WTC11 (cell line): Measurements from ENCODE around the gene KIF6. TPM values are rescaled to one million over a fixed set of nuclear protein-coding genes. Genes with fewer than 3 reads are reported as not detected.

Source experiments
- ATAC-seq: fragments of 200-7000 bp; cut with Tn5 transposase; 2 replicates; pipeline ENCODE4 v1.10.0; 2021; ENCODE audit warnings: mild to moderate bottlenecking, moderate library complexity
- CTCF ChIA-PET: fragments of 300-600 bp; sonication (Branson Sonifier 250); formaldehyde crosslinking; loops from one replicate; lab custom pipeline; 2021; ENCODE audit warnings: antibody characterized with exemption; lab: Charles Lee
- POLR2A ChIA-PET: fragments of 350-600 bp; sonication (Branson Sonifier 250); formaldehyde crosslinking; loops from one replicate; lab custom pipeline; 2021; ENCODE audit warnings: antibody characterized with exemption; lab: Charles Lee
- DNase-seq: peaks from one replicate; pipeline ENCODE4 v3.0.0; 2021; ENCODE audit warnings: low spot score
- H3K27ac Mint-ChIP-seq: 2 replicates; pipeline ENCODE4 v1.8.0; 2021; ENCODE audit warnings: mixed read lengths
- H3K27me3 Mint-ChIP-seq: 2 replicates; pipeline ENCODE4 v1.8.0; 2021; ENCODE audit warnings: low read depth, mild to moderate bottlenecking, moderate library complexity, mixed read lengths
- H3K36me3 Mint-ChIP-seq: 2 replicates; pipeline ENCODE4 v1.8.0; 2021; ENCODE audit warnings: mixed read lengths
- H3K4me1 Mint-ChIP-seq: 2 replicates; pipeline ENCODE4 v1.8.0; 2022; ENCODE audit warnings: mixed read lengths
- H3K4me3 Mint-ChIP-seq: 2 replicates; pipeline ENCODE4 v1.8.0; 2021; ENCODE audit warnings: mild to moderate bottlenecking, moderate library complexity, mixed read lengths
- H3K9me3 Mint-ChIP-seq: 2 replicates; pipeline ENCODE4 v1.8.0; 2021; ENCODE audit warnings: mixed read lengths
- CREM ChIP-seq: sonication (generic); formaldehyde crosslinking; IDR thresholded peaks from 2 replicates; pipeline ENCODE4 v1.8.1; 2022; ENCODE audit warnings: mild to moderate bottlenecking, missing genetic modification reagents, moderate library complexity
- FOXK1 ChIP-seq: sonication (generic); formaldehyde crosslinking; IDR thresholded peaks from 2 replicates; pipeline ENCODE4 v1.8.0; 2022; ENCODE audit warnings: mild to moderate bottlenecking, moderate library complexity, missing genetic modification reagents
- GABPB1 ChIP-seq: sonication (generic); formaldehyde crosslinking; IDR thresholded peaks from 2 replicates; pipeline ENCODE4 v1.8.1; 2023; ENCODE audit warnings: mild to moderate bottlenecking, missing genetic modification reagents
- KAT7 ChIP-seq: sonication (generic); formaldehyde crosslinking; IDR thresholded peaks from 2 replicates; pipeline ENCODE4 v1.8.1; 2023; ENCODE audit warnings: missing genetic modification reagents, mild to moderate bottlenecking, borderline replicate concordance
- NFYB ChIP-seq: sonication (generic); formaldehyde crosslinking; conservative IDR thresholded peaks from 2 replicates; pipeline ENCODE4 v1.8.0; 2022; ENCODE audit warnings: low read depth, missing genetic modification reagents
- NR2C2 ChIP-seq: sonication (generic); formaldehyde crosslinking; IDR thresholded peaks from 2 replicates; pipeline ENCODE4 v1.8.0; 2022; ENCODE audit warnings: mild to moderate bottlenecking, missing genetic modification reagents
- OVOL2 ChIP-seq: fragments of 250-450 bp; sonication (Bioruptor Pico); IDR thresholded peaks from 2 replicates; pipeline ENCODE4 v1.9.0; 2021; ENCODE audit warnings: mild to moderate bottlenecking, borderline replicate concordance
- PRDM15 ChIP-seq: sonication (generic); formaldehyde crosslinking; IDR thresholded peaks from 2 replicates; pipeline ENCODE4 v1.8.0; 2022; ENCODE audit warnings: missing genetic modification reagents
- SMAD4 ChIP-seq: sonication (generic); formaldehyde crosslinking; IDR thresholded peaks from 2 replicates; pipeline ENCODE4 v1.8.0; 2022; ENCODE audit warnings: mild to moderate bottlenecking, missing genetic modification reagents
- TEAD1 ChIP-seq: sonication (generic); formaldehyde crosslinking; IDR thresholded peaks from 2 replicates; pipeline ENCODE4 v1.8.0; 2022; ENCODE audit warnings: mild to moderate bottlenecking, missing genetic modification reagents
- TEAD4 ChIP-seq: sonication (generic); formaldehyde crosslinking; IDR thresholded peaks from 2 replicates; pipeline ENCODE4 v1.8.0; 2022; ENCODE audit warnings: mild to moderate bottlenecking, missing genetic modification reagents
- USF1 ChIP-seq: sonication (generic); formaldehyde crosslinking; IDR thresholded peaks from 2 replicates; pipeline ENCODE4 v1.8.0; 2022; ENCODE audit warnings: mild to moderate bottlenecking, missing genetic modification reagents
- ZMAT4 ChIP-seq: fragments of 250-450 bp; sonication (Bioruptor Pico); IDR thresholded peaks from 2 replicates; pipeline ENCODE4 v1.9.0; 2021; ENCODE audit warnings: mild to moderate bottlenecking
- ZNF121 ChIP-seq: sonication (generic); formaldehyde crosslinking; IDR thresholded peaks from 2 replicates; pipeline ENCODE4 v1.8.0; 2023; ENCODE audit warnings: missing genetic modification reagents
- ZNF532 ChIP-seq: fragments of 250-450 bp; sonication (Bioruptor Pico); IDR thresholded peaks from 2 replicates; pipeline ENCODE4 v1.9.0; 2021; ENCODE audit warnings: mild to moderate bottlenecking, borderline replicate concordance
- total RNA-seq: library from RNA; stranded (reverse); gene quantifications from 3 replicates; pipeline ENCODE4 v1.2.3, GENCODE V29; 2021
- TF ChIP-seq, protein P1 (sequence below): sonication (generic); formaldehyde crosslinking; IDR thresholded peaks from 2 replicates; pipeline ENCODE4 v1.8.1; 2022; ENCODE audit warnings: low read depth, mild to moderate bottlenecking, moderate library complexity, missing genetic modification reagents, borderline replicate concordance
- TF ChIP-seq, protein P2 (sequence below): sonication (generic); formaldehyde crosslinking; IDR thresholded peaks from 2 replicates; pipeline ENCODE4 v1.8.1; 2023; ENCODE audit warnings: mild to moderate bottlenecking, moderate library complexity, missing genetic modification reagents
- TF ChIP-seq, protein P3 (sequence below): sonication (generic); formaldehyde crosslinking; conservative IDR thresholded peaks from 2 replicates; pipeline ENCODE4 v1.8.1; 2022; ENCODE audit warnings: mild to moderate bottlenecking, missing genetic modification reagents
- TF ChIP-seq, protein P4 (sequence below): fragments of 250-450 bp; sonication (Bioruptor Pico); IDR thresholded peaks from 2 replicates; pipeline ENCODE4 v2.1.2; 2022; ENCODE audit warnings: mild to moderate bottlenecking, moderate library complexity
- TF ChIP-seq, protein P5 (sequence below): sonication (generic); formaldehyde crosslinking; IDR thresholded peaks from 2 replicates; pipeline ENCODE4 v1.8.0; 2023; ENCODE audit warnings: missing genetic modification reagents
- TF ChIP-seq, protein P6 (sequence below): sonication (generic); formaldehyde crosslinking; IDR thresholded peaks from 2 replicates; pipeline ENCODE4 v1.8.0; 2022; ENCODE audit warnings: mild to moderate bottlenecking, missing genetic modification reagents

Gene KIF6
- total RNA-seq, 1 experiment from 2014 or later, result 0.57 TPM

DNA sequence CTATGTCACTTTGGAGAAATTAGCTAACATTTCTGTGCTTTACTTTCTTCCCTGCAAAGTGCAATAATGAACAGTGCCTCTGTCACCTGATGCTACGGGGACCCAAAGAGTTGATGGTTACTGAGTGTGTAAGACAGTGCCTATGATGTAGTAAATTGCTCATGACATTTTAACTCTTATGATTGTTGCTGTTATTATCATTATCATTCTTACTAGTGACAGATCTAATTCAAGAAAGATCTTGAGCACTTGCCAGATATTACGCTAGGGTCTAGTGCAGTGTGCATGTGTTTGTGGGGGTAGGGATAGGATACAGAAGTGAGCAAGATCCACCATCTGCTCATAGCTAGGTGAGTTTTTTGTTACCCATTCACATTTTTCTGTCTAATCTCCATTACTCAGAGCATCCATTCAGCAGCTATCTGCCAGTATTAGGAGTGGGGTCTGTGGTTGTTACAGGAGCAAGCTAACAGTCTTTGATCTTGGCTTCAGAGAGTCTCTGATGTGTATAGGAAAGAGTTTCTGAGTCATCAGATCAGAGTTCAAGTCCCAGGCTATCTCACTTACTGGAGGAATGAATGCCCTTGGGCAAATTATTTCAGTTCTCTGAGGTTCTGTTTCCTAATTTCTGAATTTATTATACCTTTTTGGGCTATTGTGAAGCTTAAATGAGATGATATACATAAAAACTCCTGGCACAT is 33.8 kb upstream of the KIF6 start (continued):
- TF ChIP-seq NR2C2 (CRISPR knock-in tag), result no peak
- no peak for TF ChIP-seq PRDM15 (CRISPR knock-in tag)
- no peak for TF ChIP-seq NFYB (CRISPR knock-in tag)
- TF ChIP-seq TEAD4 (CRISPR knock-in tag), result no peak
- TF ChIP-seq, protein P1, sequence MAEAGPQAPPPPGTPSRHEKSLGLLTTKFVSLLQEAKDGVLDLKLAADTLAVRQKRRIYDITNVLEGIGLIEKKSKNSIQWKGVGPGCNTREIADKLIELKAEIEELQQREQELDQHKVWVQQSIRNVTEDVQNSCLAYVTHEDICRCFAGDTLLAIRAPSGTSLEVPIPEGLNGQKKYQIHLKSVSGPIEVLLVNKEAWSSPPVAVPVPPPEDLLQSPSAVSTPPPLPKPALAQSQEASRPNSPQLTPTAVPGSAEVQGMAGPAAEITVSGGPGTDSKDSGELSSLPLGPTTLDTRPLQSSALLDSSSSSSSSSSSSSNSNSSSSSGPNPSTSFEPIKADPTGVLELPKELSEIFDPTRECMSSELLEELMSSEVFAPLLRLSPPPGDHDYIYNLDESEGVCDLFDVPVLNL, result no peak
- TF ChIP-seq USF1 (CRISPR knock-in tag), result no peak
- TF ChIP-seq, all 79 proteins: peak for 0

DNA sequence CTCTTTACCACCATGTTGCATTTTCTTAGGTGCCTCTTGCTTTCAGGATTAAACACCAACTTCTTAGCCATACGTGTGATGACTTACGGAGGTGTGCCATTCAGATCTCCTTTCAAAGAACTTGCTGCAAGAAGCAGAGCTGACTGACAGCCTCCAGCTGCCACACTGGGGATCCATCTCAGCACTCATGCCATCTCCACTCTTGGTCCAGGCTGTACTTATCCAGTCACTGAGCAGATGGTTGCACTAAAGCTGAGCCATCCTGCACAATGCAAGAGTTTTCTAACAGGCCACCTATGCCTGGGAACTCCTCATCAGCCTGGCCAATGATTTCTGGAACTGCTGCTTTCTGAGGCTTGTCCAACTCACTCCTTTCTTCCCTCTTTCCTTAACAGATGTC is 31.4 kb upstream of the KIF6 start:
- POLR2A ChIA-PET, result no interaction called here
- peaks cover 8% of the 10 kb centered on the region for H3K9me3 Mint-ChIP-seq
- DNase-seq (no peak), ATAC-seq (no peak)
- CTCF ChIA-PET, result no interaction called here
- H3K27me3 Mint-ChIP-seq, result no peaks in the 10 kb centered on the region; the same call in 1 of the 2 replicates
- no peaks in the 10 kb centered on the region for H3K36me3 Mint-ChIP-seq
- H3K4me1 Mint-ChIP-seq, result no peaks in the 10 kb centered on the region
- H3K27ac Mint-ChIP-seq, result no peak overlapping the region
- H3K4me3 Mint-ChIP-seq, result no peak overlapping the region
- TF ChIP-seq GABPB1 (CRISPR knock-in tag) (no peak), SMAD4 (CRISPR knock-in tag) (no peak), FOXK1 (CRISPR knock-in tag) (no peak), TEAD1 (CRISPR knock-in tag) (no peak), ZMAT4 (no peak), CREM (CRISPR knock-in tag) (no peak), KAT7 (CRISPR knock-in tag) (no peak), ZNF532 (CRISPR knock-in tag) (no peak), ZNF121 (CRISPR knock-in tag) (no peak), OVOL2 (CRISPR knock-in tag) (no peak)
- TF ChIP-seq, protein P2, sequence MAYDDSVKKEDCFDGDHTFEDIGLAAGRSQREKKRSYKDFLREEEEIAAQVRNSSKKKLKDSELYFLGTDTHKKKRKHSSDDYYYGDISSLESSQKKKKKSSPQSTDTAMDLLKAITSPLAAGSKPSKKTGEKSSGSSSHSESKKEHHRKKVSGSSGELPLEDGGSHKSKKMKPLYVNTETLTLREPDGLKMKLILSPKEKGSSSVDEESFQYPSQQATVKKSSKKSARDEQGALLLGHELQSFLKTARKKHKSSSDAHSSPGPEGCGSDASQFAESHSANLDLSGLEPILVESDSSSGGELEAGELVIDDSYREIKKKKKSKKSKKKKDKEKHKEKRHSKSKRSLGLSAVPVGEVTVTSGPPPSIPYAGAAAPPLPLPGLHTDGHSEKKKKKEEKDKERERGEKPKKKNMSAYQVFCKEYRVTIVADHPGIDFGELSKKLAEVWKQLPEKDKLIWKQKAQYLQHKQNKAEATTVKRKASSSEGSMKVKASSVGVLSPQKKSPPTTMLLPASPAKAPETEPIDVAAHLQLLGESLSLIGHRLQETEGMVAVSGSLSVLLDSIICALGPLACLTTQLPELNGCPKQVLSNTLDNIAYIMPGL (CRISPR knock-in tag), result no peak
- TF ChIP-seq, protein P3, sequence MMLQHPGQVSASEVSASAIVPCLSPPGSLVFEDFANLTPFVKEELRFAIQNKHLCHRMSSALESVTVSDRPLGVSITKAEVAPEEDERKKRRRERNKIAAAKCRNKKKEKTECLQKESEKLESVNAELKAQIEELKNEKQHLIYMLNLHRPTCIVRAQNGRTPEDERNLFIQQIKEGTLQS (CRISPR knock-in tag), result no peak
- TF ChIP-seq, protein P4, sequence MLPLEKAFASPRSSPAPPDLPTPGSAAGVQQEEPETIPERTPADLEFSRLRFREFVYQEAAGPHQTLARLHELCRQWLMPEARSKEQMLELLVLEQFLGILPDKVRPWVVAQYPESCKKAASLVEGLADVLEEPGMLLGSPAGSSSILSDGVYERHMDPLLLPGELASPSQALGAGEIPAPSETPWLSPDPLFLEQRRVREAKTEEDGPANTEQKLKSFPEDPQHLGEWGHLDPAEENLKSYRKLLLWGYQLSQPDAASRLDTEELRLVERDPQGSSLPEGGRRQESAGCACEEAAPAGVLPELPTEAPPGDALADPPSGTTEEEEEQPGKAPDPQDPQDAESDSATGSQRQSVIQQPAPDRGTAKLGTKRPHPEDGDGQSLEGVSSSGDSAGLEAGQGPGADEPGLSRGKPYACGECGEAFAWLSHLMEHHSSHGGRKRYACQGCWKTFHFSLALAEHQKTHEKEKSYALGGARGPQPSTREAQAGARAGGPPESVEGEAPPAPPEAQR (CRISPR knock-in tag), result no peak
- TF ChIP-seq, protein P5, sequence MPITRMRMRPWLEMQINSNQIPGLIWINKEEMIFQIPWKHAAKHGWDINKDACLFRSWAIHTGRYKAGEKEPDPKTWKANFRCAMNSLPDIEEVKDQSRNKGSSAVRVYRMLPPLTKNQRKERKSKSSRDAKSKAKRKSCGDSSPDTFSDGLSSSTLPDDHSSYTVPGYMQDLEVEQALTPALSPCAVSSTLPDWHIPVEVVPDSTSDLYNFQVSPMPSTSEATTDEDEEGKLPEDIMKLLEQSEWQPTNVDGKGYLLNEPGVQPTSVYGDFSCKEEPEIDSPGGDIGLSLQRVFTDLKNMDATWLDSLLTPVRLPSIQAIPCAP (CRISPR knock-in tag), result no peak
- TF ChIP-seq, protein P6, sequence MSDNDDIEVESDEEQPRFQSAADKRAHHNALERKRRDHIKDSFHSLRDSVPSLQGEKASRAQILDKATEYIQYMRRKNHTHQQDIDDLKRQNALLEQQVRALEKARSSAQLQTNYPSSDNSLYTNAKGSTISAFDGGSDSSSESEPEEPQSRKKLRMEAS (CRISPR knock-in tag), result no peak
